GM12864 (cell line): ENCODE measurements around the gene MIB2.
A peak's percentile ranks its signal among the peaks of the same experiment; 100 is the strongest.

Source experiments
- DNase-seq: peaks from one replicate; pipeline ENCODE4 v3.0.0-alpha.2; 2011; ENCODE audit warnings: low read depth
- H3K4me3 ChIP-seq: 2 replicates; pipeline ENCODE4 v1.5.1; 2011; ENCODE audit warnings: mild to moderate bottlenecking, low read depth, low read length, control low read depth
- CTCF ChIP-seq: IDR thresholded peaks from 2 replicates; pipeline ENCODE4 v1.5.1; 2011; ENCODE audit warnings: low read depth, mild to moderate bottlenecking, moderate library complexity, low read length, control low read depth, inconsistent platforms; ENCODE audit errors: missing control alignments

Gene MIB2

GRCh38 chr1:1610796-1611195 is 4.5 kb upstream of the MIB2 start:
- no peak for TF ChIP-seq CTCF
- H3K4me3 ChIP-seq, result no peak overlapping the region
- DNase-seq, result no peak

GRCh38 chr1:1612104-1612400 is 3.2 kb upstream of the MIB2 start:
- DNase-seq, result no peak
- no peak overlapping the region for H3K4me3 ChIP-seq
- TF ChIP-seq CTCF, result no peak

GRCh38 chr1:1613509-1614082 is 1.7 kb upstream of the MIB2 start:
- no peak for DNase-seq
- no peak for TF ChIP-seq CTCF
- H3K4me3 ChIP-seq, result no peak overlapping the region

- DNase-seq, result no peak
- no peak for TF ChIP-seq CTCF
- H3K4me3 ChIP-seq, result peak overlapping the region; percentile 90
These were observed 921 bp upstream of the MIB2 start for GRCh38 chr1:1614204-1614953.

GRCh38 chr1:1614954-1615255 is 395 bp upstream of the MIB2 start:
- H3K4me3 ChIP-seq, result peak overlapping the region; percentile 90
- no peak for TF ChIP-seq CTCF
- no peak for DNase-seq

GRCh38 chr1:1616045-1616790 is 918 bp downstream of the MIB2 start:
- DNase-seq, result no peak
- no peak for TF ChIP-seq CTCF
- H3K4me3 ChIP-seq, result peak overlapping the region; percentile 90
